ENCODE results near the gene ZFYVE19. TPM values are rescaled to one million over a fixed set of nuclear protein-coding genes. Genes with fewer than 3 reads are reported as not detected.

Gene ZFYVE19
- total and polyA plus RNA-seq, 2 of the 13 experiments (the other 11 are each of a cell fraction or from before 2014, with no cell fraction given), result 23.3 to 44.0 TPM

DNA sequence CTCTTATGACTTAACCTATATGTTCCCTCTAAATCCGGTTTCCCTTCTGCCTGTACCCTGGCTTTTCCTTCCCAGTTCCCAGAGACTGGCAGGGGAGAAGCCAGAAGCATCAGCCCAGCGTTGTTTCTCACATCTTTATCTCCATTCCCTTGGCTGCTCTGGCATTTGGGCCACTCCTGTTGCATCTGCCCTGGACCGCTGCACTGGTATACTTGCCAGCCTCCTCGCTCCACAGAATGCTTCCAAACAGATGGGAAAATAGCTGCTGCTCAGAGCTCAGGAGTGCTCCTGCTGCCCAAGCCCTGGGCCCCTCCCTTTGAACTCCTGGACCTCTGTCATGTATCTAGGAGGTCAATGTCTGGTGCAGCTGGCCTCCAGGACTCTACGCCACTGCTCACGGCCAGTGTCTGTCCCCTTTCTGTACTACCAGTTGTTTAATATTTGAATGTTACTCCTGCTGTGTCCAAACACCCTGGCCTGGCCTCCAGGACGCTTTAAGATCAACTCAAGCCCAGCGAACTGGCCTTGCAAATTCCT, 43.8 kb downstream of the ZFYVE19 start (continued):
- TF ChIP-seq, protein P1, sequence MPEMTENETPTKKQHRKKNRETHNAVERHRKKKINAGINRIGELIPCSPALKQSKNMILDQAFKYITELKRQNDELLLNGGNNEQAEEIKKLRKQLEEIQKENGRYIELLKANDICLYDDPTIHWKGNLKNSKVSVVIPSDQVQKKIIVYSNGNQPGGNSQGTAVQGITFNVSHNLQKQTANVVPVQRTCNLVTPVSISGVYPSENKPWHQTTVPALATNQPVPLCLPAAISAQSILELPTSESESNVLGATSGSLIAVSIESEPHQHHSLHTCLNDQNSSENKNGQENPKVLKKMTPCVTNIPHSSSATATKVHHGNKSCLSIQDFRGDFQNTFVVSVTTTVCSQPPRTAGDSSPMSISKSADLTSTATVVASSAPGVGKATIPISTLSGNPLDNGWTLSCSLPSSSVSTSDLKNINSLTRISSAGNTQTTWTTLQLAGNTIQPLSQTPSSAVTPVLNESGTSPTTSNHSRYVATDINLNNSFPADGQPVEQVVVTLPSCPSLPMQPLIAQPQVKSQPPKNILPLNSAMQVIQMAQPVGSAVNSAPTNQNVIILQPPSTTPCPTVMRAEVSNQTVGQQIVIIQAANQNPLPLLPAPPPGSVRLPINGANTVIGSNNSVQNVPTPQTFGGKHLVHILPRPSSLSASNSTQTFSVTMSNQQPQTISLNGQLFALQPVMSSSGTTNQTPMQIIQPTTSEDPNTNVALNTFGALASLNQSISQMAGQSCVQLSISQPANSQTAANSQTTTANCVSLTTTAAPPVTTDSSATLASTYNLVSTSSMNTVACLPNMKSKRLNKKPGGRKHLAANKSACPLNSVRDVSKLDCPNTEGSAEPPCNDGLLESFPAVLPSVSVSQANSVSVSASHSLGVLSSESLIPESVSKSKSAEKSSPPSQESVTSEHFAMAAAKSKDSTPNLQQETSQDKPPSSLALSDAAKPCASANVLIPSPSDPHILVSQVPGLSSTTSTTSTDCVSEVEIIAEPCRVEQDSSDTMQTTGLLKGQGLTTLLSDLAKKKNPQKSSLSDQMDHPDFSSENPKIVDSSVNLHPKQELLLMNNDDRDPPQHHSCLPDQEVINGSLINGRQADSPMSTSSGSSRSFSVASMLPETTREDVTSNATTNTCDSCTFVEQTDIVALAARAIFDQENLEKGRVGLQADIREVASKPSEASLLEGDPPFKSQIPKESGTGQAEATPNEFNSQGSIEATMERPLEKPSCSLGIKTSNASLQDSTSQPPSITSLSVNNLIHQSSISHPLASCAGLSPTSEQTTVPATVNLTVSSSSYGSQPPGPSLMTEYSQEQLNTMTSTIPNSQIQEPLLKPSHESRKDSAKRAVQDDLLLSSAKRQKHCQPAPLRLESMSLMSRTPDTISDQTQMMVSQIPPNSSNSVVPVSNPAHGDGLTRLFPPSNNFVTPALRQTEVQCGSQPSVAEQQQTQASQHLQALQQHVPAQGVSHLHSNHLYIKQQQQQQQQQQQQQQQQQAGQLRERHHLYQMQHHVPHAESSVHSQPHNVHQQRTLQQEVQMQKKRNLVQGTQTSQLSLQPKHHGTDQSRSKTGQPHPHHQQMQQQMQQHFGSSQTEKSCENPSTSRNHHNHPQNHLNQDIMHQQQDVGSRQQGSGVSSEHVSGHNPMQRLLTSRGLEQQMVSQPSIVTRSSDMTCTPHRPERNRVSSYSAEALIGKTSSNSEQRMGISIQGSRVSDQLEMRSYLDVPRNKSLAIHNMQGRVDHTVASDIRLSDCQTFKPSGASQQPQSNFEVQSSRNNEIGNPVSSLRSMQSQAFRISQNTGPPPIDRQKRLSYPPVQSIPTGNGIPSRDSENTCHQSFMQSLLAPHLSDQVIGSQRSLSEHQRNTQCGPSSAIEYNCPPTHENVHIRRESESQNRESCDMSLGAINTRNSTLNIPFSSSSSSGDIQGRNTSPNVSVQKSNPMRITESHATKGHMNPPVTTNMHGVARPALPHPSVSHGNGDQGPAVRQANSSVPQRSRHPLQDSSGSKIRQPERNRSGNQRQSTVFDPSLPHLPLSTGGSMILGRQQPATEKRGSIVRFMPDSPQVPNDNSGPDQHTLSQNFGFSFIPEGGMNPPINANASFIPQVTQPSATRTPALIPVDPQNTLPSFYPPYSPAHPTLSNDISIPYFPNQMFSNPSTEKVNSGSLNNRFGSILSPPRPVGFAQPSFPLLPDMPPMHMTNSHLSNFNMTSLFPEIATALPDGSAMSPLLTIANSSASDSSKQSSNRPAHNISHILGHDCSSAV (CRISPR knock-in tag; IDR thresholded peaks at IDR 0.05; ENCODE audit: borderline replicate concordance), result no peak
- TF ChIP-seq, protein P2, sequence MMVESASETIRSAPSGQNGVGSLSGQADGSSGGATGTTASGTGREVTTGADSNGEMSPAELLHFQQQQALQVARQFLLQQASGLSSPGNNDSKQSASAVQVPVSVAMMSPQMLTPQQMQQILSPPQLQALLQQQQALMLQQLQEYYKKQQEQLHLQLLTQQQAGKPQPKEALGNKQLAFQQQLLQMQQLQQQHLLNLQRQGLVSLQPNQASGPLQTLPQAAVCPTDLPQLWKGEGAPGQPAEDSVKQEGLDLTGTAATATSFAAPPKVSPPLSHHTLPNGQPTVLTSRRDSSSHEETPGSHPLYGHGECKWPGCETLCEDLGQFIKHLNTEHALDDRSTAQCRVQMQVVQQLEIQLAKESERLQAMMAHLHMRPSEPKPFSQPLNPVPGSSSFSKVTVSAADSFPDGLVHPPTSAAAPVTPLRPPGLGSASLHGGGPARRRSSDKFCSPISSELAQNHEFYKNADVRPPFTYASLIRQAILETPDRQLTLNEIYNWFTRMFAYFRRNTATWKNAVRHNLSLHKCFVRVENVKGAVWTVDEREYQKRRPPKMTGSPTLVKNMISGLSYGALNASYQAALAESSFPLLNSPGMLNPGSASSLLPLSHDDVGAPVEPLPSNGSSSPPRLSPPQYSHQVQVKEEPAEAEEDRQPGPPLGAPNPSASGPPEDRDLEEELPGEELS (CRISPR knock-in tag; IDR thresholded peaks at IDR 0.05), result 0 out of 2 replicates have a peak, but pooled peaks have one; percentile 13
- TF ChIP-seq SMYD3 (CRISPR knock-in tag; IDR thresholded peaks at IDR 0.05) (no peak), ZNF567 (CRISPR knock-in tag; IDR thresholded peaks at IDR 0.05; ENCODE audit: borderline replicate concordance) (no peak), HNF4G (IDR thresholded peaks at IDR 0.05; ENCODE audit: borderline replicate concordance, low read depth, low read length) (peak; percentile 53; the same call in 1 of the 2 replicates), HNF4G (CRISPR knock-in tag; IDR thresholded peaks at IDR 0.05; ENCODE audit: borderline replicate concordance, low read depth) (no peak), RARA (CRISPR knock-in tag; IDR thresholded peaks at IDR 0.05) (peak; percentile 86), ZNF205 (CRISPR knock-in tag; IDR thresholded peaks at IDR 0.05) (no peak), HMG20A (CRISPR knock-in tag; IDR thresholded peaks at IDR 0.05; ENCODE audit: borderline replicate concordance) (no peak), NR2F6 (IDR thresholded peaks at IDR 0.05) (no peak; the same call in 1 of the 2 replicates), NR2F6 (CRISPR knock-in tag; IDR thresholded peaks at IDR 0.05) (peak; percentile 52), ZMYM4 (CRISPR knock-in tag; IDR thresholded peaks at IDR 0.05) (no peak), NFE2L1 (CRISPR knock-in tag; IDR thresholded peaks at IDR 0.05; ENCODE audit: borderline replicate concordance) (no peak), PAF1 (CRISPR knock-in tag; IDR thresholded peaks at IDR 0.05) (no peak)
- TF ChIP-seq, protein P3, sequence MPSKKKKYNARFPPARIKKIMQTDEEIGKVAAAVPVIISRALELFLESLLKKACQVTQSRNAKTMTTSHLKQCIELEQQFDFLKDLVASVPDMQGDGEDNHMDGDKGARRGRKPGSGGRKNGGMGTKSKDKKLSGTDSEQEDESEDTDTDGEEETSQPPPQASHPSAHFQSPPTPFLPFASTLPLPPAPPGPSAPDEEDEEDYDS (CRISPR knock-in tag; IDR thresholded peaks at IDR 0.05), result peak; percentile 39; the same call in 1 of the 2 replicates
- TF ChIP-seq, protein P4, sequence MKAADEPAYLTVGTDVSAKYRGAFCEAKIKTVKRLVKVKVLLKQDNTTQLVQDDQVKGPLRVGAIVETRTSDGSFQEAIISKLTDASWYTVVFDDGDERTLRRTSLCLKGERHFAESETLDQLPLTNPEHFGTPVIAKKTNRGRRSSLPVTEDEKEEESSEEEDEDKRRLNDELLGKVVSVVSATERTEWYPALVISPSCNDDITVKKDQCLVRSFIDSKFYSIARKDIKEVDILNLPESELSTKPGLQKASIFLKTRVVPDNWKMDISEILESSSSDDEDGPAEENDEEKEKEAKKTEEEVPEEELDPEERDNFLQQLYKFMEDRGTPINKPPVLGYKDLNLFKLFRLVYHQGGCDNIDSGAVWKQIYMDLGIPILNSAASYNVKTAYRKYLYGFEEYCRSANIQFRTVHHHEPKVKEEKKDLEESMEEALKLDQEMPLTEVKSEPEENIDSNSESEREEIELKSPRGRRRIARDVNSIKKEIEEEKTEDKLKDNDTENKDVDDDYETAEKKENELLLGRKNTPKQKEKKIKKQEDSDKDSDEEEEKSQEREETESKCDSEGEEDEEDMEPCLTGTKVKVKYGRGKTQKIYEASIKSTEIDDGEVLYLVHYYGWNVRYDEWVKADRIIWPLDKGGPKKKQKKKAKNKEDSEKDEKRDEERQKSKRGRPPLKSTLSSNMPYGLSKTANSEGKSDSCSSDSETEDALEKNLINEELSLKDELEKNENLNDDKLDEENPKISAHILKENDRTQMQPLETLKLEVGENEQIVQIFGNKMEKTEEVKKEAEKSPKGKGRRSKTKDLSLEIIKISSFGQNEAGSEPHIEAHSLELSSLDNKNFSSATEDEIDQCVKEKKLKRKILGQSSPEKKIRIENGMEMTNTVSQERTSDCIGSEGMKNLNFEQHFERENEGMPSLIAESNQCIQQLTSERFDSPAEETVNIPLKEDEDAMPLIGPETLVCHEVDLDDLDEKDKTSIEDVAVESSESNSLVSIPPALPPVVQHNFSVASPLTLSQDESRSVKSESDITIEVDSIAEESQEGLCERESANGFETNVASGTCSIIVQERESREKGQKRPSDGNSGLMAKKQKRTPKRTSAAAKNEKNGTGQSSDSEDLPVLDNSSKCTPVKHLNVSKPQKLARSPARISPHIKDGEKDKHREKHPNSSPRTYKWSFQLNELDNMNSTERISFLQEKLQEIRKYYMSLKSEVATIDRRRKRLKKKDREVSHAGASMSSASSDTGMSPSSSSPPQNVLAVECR (CRISPR knock-in tag; IDR thresholded peaks at IDR 0.05; ENCODE audit: borderline replicate concordance), result peak; percentile 39; the same call in 1 of the 2 replicates

All from HepG2 (cell line).